ENCODE results near the gene STX3.
"Not testable (repeated sequence)": the region's sequence is repeated elsewhere in the genome, so short reads cannot be mapped to it uniquely, and the experiment has no call there.

The STX3 gene

GRCh38 chr11:59847626-59848025, 92.5 kb downstream of the STX3 start:
- DNase-seq: no peak

DNA sequence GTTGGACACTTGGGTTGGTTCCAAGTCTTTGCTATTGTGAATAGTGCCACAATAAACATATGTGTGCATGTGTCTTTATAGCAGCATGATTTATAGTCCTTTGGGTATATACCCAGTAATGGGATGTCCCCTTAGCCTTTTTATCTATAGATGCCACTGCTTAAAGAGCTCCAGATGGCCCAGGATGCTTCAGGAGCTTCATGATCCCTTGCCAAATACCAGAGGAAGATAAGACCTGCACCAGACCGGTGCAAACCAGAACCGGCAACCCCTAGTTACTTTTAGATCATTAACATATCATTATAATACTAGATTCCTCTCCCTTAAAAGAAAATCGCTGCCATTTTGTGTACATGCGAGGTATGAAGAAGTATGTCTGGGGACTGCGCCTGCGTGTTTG, 93.3 kb downstream of the STX3 start:
- not testable (repeated sequence) for DNase-seq

DNA sequence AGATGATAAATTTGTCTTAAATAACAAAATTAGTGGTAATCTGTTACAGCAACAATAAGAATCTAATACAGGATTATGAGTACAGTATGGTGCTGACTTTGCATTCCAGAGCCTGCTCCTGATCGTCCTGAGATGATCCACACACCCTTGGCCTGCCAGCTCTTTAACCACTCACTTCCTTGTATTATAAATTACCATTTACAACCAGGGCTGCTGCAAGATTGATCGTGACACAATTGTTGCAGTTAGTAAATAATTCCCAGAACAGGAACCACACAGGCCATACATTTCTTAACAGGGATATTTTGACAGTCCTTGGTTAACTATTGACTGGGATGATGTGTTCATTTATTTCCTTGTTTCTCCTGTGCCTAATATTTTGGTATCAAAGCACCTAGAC, 94.0 kb downstream of the STX3 start:
- no peak for DNase-seq

- not testable (repeated sequence) for DNase-seq
These were observed 94.4 kb downstream of the STX3 start for GRCh38 chr11:59849551-59849950.

- not testable (repeated sequence) for DNase-seq
These were observed 96.2 kb downstream of the STX3 start for GRCh38 chr11:59851416-59851815.

DNA sequence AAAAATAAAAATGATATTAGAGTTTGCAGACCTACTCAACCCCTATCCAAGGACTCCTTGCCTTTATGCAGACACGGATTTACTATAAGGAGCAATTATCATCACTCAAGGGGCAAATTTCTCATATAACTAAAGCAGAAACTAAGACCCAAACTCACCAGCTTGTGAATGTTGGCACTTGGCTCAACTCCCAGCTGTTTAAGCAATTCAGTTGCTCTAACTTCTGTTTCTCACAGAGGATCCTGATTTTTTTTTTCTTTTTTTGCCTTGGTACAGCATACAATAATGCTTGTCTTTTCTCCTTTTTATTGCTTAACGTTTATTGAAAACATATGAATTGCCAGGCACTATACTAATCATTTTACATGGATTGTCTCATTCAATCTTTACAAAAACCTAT, 99.7 kb downstream of the STX3 start:
- DNase-seq: no peak

Data from stimulated activated CD4-positive, alpha-beta T cell treated with anti-CD3 and anti-CD28 coated beads, Interleukin-4, amount 100 ng/mL, for 24 hours (primary cell).